Panc1 (cell line): ENCODE data around the gene CAPS. TPM values are rescaled to one million over a fixed set of nuclear protein-coding genes. Genes with fewer than 3 reads are reported as not detected.

Experiments used
- ATAC-seq: fragments of 200-7000 bp; cut with Tn5 transposase; 2 replicates; pipeline ENCODE4 v1.9.1; 2020; ENCODE audit warnings: mild to moderate bottlenecking, moderate library complexity
- BruUV-seq: library from RNA; stranded (reverse); fragments of 400-500 nt; replicated peaks from 2 replicates; lab custom pipeline; 2021; lab: Mats Ljungman, UMichigan
- CTCF ChIA-PET: fragments of 300-600 bp; sonication (Branson Sonifier 250); formaldehyde crosslinking; loops from one replicate; lab custom pipeline; 2022; ENCODE audit warnings: antibody characterized with exemption; lab: Charles Lee
- POLR2A ChIA-PET: fragments of 300-600 bp; sonication (Branson Sonifier 250); formaldehyde crosslinking; loops from one replicate; lab custom pipeline; 2022; ENCODE audit warnings: antibody characterized with exemption; lab: Charles Lee
- DNase-seq: peaks from one replicate; pipeline ENCODE4 v3.0.0-alpha.2; 2010; ENCODE audit warnings: low read depth, low spot score
- H3K27ac ChIP-seq: 2 replicates; pipeline ENCODE4 v1.5.1; 2011; ENCODE audit warnings: mild to moderate bottlenecking, low read length, inconsistent platforms
- H3K27me3 ChIP-seq: fragments of 200-500 bp; sonication (Bioruptor generic); 2 replicates; pipeline ENCODE4 v1.6.0; 2014; ENCODE audit warnings: low read length, inconsistent platforms; ENCODE audit not compliant: control insufficient read depth, insufficient read depth
- H3K36me3 ChIP-seq: fragments of 200-500 bp; sonication (Bioruptor generic); 2 replicates; pipeline ENCODE4 v1.5.1; 2014; ENCODE audit warnings: inconsistent platforms, mild to moderate bottlenecking, low read length, moderate library complexity; ENCODE audit not compliant: control insufficient read depth, insufficient read depth
- H3K4me1 ChIP-seq: 2 replicates; pipeline ENCODE4 v1.5.1; 2011; ENCODE audit warnings: inconsistent platforms, mild to moderate bottlenecking, low read length, moderate library complexity; ENCODE audit not compliant: control insufficient read depth, insufficient read depth
- H3K4me3 ChIP-seq, 2 experiments: 2 replicates each; pipeline ENCODE4 v1.5.1; 2011 to 2012; ENCODE audit warnings: low read depth in 2 of 2, low read length in 2 of 2, mild to moderate bottlenecking in 2 of 2, inconsistent platforms in 1 of 2, moderate library complexity in 1 of 2
- H3K9me3 ChIP-seq: fragments of 200-500 bp; sonication (Bioruptor generic); 2 replicates; pipeline ENCODE4 v1.5.1; 2014; ENCODE audit warnings: low read depth, mild to moderate bottlenecking, inconsistent platforms, low read length, moderate library complexity; ENCODE audit not compliant: control insufficient read depth, insufficient read depth
- POLR2AphosphoS5 ChIP-seq: IDR thresholded peaks from 2 replicates; pipeline ENCODE4 v1.6.1; 2012; ENCODE audit warnings: mild to moderate bottlenecking, low read depth, low read length, moderate library complexity
- TCF7L2 ChIP-seq: IDR thresholded peaks from 2 replicates; pipeline ENCODE4 v1.6.1; 2011; ENCODE audit warnings: mild to moderate bottlenecking, low read depth, low read length, inconsistent platforms
- in situ Hi-C: cut with HindIII; loops from 2 replicates; pipeline ENCODE4 v1.10.0; 2016; ENCODE audit warnings: low sequenced_read_pairs, low pct_unique_long_range_greater_than_20kb
- intact Hi-C: fragments of 100-400 bp; cut with micrococcal nuclease; formaldehyde crosslinking; loops from one replicate; pipeline ENCODE4 v1.10.0; 2022; ENCODE audit not compliant: unreplicated experiment
- total RNA-seq: library from RNA; stranded (reverse); gene quantifications from one replicate; pipeline ENCODE4 v1.2.1, GENCODE V29; 2021; ENCODE audit not compliant: unreplicated experiment
- TF ChIP-seq, protein P1 (sequence below): fragments of 450-650 bp; IDR thresholded peaks from 2 replicates; pipeline ENCODE4 v1.5.1; 2017; ENCODE audit warnings: mild to moderate bottlenecking
- TF ChIP-seq, protein P2 (sequence below), 2 experiments: IDR thresholded peaks; 2 replicates each; pipeline ENCODE4 v1.6.1; 2011 to 2012; ENCODE audit warnings: low read depth in 2 of 2, control low read depth in 1 of 2, low read length in 1 of 2, mild to moderate bottlenecking in 1 of 2, moderate library complexity in 1 of 2; ENCODE audit not compliant: insufficient read depth in 1 of 2

CAPS gene
- total RNA-seq, 1 experiment from 2014 or later = 9.2 TPM

DNA sequence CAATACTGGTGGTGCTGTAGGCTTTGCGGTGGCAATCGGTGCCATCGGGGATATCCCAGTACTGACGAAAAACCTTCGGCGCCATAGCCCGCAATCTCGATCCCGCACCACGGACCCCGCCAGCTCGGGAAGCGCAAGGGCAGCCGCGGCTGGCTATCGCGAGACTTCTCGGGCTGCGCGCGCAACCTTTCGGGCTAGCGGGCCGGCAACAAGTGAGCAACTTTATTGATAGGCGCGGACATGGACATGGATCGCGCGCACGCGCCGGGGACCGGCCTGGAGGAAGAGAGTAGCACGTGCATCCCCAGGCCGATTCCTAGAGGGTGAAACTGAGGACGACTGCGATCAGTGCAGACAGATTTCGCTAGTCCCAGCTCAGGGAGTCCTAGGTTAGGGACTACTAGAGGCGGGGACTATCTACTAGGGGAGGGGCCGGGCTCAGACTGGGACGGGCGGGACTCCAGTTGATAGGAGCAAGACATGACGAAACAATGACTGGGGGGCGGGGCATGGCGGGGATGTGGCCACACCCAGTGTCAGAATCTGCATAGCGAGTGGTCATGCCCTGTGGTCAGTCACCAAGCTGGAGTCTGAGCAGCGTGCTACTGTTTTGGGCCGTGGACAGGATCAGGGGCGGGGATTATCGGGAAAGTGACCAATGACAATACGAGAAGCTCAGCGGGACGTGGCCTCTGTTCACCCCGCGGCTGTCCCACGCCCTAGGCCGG is 10.3 kb upstream of the CAPS start, which contains the start of gene NDUFA11:
NDUFA11 (minus strand) TSS at position 167 of the 728 bp plus-strand sequence; CDS start at position 85, 82 bp downstream.
- no TSS peak for BruUV-seq
- no peaks in the 10 kb centered on the region for H3K9me3 ChIP-seq
- ChIA-PET POLR2A (no interaction called here), CTCF (interaction anchor here (0.6 to 1.2 kb wide), 2 partner anchors 100 to 961 kb away, joined by 3 to 6 read pairs; no protein-coding TSS in a partner anchor)
- ATAC-seq = peak; percentile 84
- intact Hi-C loops (no loop called here), in situ Hi-C loops (no loop called here)
- H3K4me1 ChIP-seq = no peaks in the 10 kb centered on the region
- DNase-seq = no peak
- TF ChIP-seq, protein P1, sequence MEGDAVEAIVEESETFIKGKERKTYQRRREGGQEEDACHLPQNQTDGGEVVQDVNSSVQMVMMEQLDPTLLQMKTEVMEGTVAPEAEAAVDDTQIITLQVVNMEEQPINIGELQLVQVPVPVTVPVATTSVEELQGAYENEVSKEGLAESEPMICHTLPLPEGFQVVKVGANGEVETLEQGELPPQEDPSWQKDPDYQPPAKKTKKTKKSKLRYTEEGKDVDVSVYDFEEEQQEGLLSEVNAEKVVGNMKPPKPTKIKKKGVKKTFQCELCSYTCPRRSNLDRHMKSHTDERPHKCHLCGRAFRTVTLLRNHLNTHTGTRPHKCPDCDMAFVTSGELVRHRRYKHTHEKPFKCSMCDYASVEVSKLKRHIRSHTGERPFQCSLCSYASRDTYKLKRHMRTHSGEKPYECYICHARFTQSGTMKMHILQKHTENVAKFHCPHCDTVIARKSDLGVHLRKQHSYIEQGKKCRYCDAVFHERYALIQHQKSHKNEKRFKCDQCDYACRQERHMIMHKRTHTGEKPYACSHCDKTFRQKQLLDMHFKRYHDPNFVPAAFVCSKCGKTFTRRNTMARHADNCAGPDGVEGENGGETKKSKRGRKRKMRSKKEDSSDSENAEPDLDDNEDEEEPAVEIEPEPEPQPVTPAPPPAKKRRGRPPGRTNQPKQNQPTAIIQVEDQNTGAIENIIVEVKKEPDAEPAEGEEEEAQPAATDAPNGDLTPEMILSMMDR = no peak
- peak; percentile 62 for TF ChIP-seq POLR2AphosphoS5
- TF ChIP-seq, protein P2, sequence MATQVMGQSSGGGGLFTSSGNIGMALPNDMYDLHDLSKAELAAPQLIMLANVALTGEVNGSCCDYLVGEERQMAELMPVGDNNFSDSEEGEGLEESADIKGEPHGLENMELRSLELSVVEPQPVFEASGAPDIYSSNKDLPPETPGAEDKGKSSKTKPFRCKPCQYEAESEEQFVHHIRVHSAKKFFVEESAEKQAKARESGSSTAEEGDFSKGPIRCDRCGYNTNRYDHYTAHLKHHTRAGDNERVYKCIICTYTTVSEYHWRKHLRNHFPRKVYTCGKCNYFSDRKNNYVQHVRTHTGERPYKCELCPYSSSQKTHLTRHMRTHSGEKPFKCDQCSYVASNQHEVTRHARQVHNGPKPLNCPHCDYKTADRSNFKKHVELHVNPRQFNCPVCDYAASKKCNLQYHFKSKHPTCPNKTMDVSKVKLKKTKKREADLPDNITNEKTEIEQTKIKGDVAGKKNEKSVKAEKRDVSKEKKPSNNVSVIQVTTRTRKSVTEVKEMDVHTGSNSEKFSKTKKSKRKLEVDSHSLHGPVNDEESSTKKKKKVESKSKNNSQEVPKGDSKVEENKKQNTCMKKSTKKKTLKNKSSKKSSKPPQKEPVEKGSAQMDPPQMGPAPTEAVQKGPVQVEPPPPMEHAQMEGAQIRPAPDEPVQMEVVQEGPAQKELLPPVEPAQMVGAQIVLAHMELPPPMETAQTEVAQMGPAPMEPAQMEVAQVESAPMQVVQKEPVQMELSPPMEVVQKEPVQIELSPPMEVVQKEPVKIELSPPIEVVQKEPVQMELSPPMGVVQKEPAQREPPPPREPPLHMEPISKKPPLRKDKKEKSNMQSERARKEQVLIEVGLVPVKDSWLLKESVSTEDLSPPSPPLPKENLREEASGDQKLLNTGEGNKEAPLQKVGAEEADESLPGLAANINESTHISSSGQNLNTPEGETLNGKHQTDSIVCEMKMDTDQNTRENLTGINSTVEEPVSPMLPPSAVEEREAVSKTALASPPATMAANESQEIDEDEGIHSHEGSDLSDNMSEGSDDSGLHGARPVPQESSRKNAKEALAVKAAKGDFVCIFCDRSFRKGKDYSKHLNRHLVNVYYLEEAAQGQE (IDR thresholded peaks at IDR 0.05; ENCODE audit: insufficient read depth in 1 of 2, low read depth in 2 of 2, low read length in 1 of 2) = peak in 1 of 2 experiments; percentile 52; a peak in 1 of 4 replicates
- H3K27ac ChIP-seq = peak within 1 kb of the TSS; percentile 91
- H3K4me3 ChIP-seq = peak within 1 kb of the TSS; percentile 74 to 99
- H3K36me3 ChIP-seq = no peaks in the 10 kb centered on the region; the same call in 1 of the 2 replicates
- no peaks in the 10 kb centered on the region for H3K27me3 ChIP-seq

DNA sequence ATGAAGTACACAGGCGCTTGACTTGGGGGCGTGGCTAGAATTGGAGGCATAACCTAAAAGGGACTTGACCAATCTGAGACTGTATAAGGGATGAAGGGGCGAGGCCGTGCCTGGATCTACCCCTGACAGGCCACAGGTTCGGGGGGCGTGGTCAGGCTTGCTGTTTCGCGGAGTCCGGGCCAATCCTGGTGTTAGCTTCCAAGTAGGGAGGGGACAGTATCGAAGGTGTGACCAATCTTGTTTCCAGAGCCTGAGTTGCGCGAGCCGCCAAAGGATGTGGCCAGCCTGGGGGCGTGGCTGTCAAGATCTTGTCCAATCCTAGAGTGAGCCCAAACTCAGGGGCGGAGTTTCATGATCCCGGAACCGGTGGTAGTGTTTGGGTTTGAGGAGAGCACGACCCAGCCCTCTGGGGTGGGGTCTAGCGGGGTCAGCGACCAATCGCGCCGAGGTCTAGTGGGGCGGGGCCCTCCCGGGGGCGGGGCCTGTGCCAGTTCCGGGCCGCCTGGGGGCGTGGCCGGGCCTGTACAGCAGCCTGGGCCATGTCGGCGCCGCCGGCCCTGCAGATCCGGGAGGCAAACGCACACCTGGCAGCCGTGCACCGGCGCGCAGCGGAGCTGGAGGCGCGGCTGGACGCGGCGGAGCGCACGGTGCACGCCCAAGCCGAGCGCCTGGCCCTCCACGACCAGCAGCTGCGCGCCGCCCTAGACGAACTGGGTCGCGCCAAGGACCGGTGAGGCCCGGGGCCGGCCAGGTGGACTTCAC is 9.5 kb upstream of the CAPS start, which contains the start of gene VMAC:
VMAC (plus strand) TSS at position 521 of the 762 bp plus-strand sequence; CDS start at position 540, 19 bp downstream.
- Histone ChIP-seq H3K4me3 (peak within 1 kb of the TSS; percentile 83 to 99), H3K9me3 (no peaks in the 10 kb centered on the region), H3K36me3 (no peaks in the 10 kb centered on the region; the same call in 1 of the 2 replicates), H3K4me1 (no peaks in the 10 kb centered on the region), H3K27ac (peak within 1 kb of the TSS; percentile 91), H3K27me3 (no peaks in the 10 kb centered on the region)
- TF ChIP-seq, protein P2 (IDR thresholded peaks at IDR 0.05; ENCODE audit: insufficient read depth in 1 of 2, low read depth in 2 of 2, low read length in 1 of 2) = no peak
- TF ChIP-seq TCF7L2 = peak; percentile 95
- TF ChIP-seq, protein P1 = no peak
- CTCF ChIA-PET = interaction anchor here (1.2 kb wide), 1 partner anchor 101 kb away, joined by 6 read pairs; no protein-coding TSS in a partner anchor
- in situ Hi-C loops = no loop called here
- DNase-seq (peak; percentile 97), ATAC-seq (peak; percentile 91)
- POLR2A ChIA-PET = no interaction called here
- no TSS peak for BruUV-seq
- intact Hi-C loops = no loop called here
